ENCODE results near the gene INSIG2.

DNA sequence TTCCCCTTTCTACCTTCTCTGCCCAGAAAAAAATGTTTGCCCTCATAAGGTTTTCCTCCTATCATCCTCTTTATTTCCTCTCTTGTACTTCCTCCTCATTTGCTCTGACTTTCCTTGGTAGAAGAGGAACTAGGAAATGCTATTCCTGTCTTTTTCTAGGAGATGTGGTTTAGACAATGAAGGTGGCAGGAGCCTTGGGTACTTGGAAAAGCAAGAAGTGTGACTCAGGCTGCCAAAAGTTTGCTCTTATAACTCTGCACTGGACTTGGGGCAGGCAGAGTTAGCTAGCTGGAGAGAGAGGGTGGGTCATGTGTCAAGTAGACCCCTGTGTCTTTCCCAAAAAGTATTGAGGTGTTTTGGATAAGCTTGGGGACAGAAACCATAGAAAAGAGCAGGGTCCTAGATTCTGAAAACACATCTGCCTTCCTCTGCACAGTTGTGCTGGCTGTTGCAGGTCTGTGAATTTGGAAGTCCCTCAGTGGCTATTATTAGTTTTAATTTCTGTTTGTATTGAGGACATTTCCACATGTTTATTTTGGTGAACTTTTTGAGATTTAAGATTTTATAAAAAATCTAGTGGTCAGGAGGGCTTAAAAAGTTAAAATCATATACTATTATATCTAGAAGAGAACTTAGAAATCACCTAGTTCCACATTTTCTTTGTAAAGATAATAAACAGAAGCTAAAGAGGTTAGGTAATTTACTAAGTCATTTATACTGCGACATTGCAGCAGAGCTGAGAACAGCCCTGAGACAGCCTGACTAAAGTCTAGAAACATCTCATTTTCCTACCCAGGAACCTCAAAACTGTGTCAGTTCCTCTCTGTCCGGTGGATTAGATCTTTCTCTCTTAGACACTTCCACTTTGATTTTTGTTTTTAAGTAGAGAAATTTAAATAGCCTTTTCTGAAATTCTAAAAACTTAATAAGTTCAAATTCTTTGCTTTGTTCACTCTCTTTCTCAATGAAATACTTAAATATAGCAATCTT lies 16.0 kb downstream of the INSIG2 start:
- TF ChIP-seq YY1 (IDR thresholded peaks at IDR 0.05; ENCODE audit: low read depth) (no peak), EP300 (IDR thresholded peaks at IDR 0.05; ENCODE audit: borderline replicate concordance) (no peak), CREB1 (IDR thresholded peaks at IDR 0.05; ENCODE audit: low read depth) (no peak), NFIC (IDR thresholded peaks at IDR 0.05) (no peak), CEBPB (IDR thresholded peaks at IDR 0.05) (no peak), FOXM1 (IDR thresholded peaks at IDR 0.05; ENCODE audit: borderline replicate concordance, low read depth) (no peak), TEAD4 (IDR thresholded peaks at IDR 0.05) (no peak), TCF12 (IDR thresholded peaks at IDR 0.05; ENCODE audit: low read depth) (no peak), RAD21 (IDR thresholded peaks at IDR 0.05; ENCODE audit: low read depth) (no peak), TAF1 (IDR thresholded peaks at IDR 0.05; ENCODE audit: low read depth) (no peak)
- TF ChIP-seq, protein P1, sequence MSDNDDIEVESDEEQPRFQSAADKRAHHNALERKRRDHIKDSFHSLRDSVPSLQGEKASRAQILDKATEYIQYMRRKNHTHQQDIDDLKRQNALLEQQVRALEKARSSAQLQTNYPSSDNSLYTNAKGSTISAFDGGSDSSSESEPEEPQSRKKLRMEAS (IDR thresholded peaks at IDR 0.05): no peak
- TF ChIP-seq, protein P2, sequence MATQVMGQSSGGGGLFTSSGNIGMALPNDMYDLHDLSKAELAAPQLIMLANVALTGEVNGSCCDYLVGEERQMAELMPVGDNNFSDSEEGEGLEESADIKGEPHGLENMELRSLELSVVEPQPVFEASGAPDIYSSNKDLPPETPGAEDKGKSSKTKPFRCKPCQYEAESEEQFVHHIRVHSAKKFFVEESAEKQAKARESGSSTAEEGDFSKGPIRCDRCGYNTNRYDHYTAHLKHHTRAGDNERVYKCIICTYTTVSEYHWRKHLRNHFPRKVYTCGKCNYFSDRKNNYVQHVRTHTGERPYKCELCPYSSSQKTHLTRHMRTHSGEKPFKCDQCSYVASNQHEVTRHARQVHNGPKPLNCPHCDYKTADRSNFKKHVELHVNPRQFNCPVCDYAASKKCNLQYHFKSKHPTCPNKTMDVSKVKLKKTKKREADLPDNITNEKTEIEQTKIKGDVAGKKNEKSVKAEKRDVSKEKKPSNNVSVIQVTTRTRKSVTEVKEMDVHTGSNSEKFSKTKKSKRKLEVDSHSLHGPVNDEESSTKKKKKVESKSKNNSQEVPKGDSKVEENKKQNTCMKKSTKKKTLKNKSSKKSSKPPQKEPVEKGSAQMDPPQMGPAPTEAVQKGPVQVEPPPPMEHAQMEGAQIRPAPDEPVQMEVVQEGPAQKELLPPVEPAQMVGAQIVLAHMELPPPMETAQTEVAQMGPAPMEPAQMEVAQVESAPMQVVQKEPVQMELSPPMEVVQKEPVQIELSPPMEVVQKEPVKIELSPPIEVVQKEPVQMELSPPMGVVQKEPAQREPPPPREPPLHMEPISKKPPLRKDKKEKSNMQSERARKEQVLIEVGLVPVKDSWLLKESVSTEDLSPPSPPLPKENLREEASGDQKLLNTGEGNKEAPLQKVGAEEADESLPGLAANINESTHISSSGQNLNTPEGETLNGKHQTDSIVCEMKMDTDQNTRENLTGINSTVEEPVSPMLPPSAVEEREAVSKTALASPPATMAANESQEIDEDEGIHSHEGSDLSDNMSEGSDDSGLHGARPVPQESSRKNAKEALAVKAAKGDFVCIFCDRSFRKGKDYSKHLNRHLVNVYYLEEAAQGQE (IDR thresholded peaks at IDR 0.05; ENCODE audit: low read depth): no peak
- TF ChIP-seq, protein P3, sequence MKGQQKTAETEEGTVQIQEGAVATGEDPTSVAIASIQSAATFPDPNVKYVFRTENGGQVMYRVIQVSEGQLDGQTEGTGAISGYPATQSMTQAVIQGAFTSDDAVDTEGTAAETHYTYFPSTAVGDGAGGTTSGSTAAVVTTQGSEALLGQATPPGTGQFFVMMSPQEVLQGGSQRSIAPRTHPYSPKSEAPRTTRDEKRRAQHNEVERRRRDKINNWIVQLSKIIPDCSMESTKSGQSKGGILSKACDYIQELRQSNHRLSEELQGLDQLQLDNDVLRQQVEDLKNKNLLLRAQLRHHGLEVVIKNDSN (IDR thresholded peaks at IDR 0.05): no peak

All from Ishikawa (cell line).